Stimulated activated CD4-positive, alpha-beta T cell treated with anti-CD3 and anti-CD28 coated beads, Interleukin-2, amount 100 ng/mL, for 24 hours (primary cell): ENCODE data around the gene IL13.

ENCODE experiments used
- DNase-seq, 2 donors: peaks; one replicate each; pipeline ENCODE4 v3.0.0-alpha.2; 2020

IL13 gene

DNA sequence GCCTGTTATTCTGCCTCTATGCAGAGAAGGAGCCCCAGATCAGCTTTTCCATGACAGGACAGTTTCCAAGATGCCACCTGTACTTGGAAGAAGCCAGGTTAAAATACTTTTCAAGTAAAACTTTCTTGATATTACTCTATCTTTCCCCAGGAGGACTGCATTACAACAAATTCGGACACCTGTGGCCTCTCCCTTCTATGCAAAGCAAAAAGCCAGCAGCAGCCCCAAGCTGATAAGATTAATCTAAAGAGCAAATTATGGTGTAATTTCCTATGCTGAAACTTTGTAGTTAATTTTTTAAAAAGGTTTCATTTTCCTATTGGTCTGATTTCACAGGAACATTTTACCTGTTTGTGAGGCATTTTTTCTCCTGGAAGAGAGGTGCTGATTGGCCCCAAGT lies 15.5 kb downstream of the IL13 start:
- no peak for DNase-seq

DNA sequence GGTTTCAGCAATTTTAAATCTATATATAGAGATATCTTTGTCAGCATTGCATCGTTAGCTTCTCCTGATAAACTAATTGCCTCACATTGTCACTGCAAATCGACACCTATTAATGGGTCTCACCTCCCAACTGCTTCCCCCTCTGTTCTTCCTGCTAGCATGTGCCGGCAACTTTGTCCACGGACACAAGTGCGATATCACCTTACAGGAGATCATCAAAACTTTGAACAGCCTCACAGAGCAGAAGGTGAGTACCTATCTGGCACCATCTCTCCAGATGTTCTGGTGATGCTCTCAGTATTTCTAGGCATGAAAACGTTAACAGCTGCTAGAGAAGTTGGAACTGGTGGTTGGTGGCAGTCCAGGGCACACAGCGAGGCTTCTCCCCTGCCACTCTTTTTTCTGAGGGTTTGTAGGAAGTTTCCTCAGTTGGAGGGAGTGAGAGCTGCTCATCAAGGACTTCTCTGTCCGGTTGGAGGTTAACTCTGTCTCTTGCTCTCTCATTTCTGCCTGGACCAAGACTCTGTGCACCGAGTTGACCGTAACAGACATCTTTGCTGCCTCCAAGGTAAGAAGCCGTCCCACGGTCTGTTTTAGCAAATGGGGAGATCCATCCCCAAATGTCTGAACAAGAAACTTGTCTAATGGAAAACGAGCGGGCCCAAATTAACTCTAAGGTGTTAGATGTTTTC lies 16.1 kb downstream of the IL13 start, which contains the start of gene IL4:
Gene IL4, plus strand, starts transcription at position 51 of the 692 bp plus-strand sequence. Its CDS starts 62 bp downstream, at position 113.
- DNase-seq: peak in 1 of 2 donors; percentile 14

DNA sequence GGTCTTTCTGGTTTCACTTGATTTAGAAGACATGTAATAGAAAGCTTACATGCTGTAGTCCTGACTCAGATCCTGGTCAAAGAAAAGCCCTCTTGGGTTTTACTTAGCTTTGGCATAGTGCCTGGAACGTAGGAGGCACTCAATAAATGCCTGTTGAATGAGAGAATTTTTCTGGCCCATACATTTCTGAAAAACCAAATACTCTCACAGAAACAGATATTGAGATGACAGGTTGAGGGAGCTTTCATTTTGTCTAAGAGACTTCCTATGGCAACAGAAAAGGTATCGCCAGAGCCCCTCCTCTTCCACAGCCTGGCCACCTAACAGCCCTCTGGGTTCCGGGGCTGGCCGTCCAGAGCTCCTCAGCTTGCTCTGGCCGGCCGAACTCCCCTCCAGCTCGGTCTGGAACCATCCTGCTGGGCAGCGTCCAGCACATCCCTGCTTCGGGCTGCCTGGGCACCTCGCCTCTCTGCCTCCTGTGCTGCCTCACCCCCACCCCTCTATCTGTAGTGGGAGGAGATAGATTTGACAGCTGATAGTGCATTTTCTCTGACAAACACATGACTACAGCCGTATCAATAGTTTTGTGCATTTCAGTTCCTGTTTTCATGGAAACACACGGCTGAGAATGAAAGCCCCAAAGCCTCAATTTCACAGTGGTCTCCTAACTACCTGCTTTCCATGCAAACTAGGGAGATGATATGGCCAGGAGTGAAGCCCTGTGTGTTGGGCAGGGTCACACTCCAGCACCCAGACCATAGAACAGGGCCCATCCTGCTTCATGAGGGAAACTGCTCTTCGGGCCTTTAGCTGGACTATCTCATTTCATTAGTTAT lies 16.9 kb downstream of the IL13 start:
- DNase-seq: peak in 1 of 2 donors; percentile 17

DNA sequence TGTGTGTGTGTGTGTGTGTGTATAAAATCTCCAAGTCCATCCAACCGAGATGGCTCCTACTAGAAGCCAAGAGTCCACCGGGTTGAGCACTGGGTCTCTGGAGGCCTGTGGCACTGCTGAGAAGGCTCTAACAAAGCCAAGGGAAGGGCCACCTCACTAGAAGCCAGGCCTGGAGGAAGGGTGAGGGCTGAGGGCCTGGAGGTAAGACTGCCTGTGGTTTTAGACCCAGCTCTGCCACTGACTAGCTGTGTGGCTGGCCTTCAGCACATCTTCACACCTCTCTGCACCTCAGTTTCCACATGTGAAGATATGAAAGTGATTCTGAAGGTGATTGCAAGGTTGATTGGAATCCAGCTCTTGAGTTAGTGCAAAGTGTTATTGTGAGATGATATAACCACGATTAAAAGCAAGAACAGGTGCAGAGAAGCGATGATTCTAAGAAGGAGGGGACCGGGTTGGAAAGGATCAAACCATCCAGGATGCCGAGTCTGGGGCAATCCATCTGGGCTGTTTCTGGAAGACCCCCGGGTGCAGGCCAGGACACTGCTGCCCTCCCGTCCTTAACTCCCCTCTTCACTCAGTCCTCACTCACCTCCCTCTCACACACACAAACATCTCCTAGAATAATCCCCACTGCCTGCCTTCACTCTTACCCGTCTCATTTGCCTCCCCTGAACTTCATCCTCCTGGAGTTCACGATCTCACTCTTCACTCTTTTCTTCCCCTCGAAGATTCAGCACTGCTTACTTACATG lies 18.1 kb downstream of the IL13 start:
- peak in 1 of 2 donors; percentile 11 for DNase-seq

GRCh38 chr5:132677191-132677590 lies 19.2 kb downstream of the IL13 start:
- DNase-seq: no peak

- DNase-seq: no peak
These were observed 19.9 kb downstream of the IL13 start for GRCh38 chr5:132677682-132678400.

GRCh38 chr5:132678735-132679134 lies 20.8 kb downstream of the IL13 start:
- no peak for DNase-seq

DNA sequence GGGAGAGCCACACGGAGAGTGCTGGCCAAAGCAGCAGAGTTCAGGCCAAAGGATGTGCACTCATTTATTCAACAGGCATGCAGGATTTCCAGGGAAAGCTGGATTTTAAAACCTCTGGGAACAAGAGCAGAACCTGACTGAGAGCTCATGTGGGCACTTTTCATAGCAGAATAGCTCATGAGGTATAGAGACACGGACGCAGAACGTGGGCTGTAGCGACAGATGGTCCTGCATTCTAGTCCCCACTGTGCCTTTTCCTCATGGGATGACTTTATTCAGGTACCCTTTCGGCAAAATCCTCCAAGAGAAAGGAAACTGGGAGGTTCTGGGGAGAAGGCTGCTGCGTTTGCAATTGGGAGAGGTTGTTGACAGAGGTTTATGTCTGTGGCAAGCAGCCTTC lies 21.2 kb downstream of the IL13 start:
- no peak for DNase-seq

DNA sequence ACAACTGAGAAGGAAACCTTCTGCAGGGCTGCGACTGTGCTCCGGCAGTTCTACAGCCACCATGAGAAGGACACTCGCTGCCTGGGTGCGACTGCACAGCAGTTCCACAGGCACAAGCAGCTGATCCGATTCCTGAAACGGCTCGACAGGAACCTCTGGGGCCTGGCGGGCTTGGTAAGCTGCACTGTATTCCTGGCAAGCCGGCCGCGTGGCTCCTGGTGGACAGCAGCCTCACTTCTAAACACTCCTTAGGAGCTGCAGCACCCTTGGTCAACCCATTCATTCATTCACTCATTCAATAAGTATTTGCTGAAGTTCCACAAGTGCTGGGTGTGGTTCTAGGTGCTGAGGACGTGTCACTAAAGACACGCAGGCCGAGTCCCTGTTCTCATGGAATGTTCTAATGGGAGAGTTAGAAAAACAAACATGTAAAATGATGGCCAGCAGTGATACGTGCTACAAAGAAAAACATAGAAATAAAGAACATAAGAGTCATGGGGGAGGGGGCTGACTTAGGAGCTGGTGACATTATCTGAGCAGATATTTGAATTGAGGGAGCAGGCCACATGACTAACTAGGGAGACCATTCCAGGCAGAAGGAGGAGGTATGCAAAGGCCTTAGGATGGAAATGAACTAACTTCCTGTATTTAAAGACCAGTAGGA lies 21.9 kb downstream of the IL13 start:
- no peak for DNase-seq

DNA sequence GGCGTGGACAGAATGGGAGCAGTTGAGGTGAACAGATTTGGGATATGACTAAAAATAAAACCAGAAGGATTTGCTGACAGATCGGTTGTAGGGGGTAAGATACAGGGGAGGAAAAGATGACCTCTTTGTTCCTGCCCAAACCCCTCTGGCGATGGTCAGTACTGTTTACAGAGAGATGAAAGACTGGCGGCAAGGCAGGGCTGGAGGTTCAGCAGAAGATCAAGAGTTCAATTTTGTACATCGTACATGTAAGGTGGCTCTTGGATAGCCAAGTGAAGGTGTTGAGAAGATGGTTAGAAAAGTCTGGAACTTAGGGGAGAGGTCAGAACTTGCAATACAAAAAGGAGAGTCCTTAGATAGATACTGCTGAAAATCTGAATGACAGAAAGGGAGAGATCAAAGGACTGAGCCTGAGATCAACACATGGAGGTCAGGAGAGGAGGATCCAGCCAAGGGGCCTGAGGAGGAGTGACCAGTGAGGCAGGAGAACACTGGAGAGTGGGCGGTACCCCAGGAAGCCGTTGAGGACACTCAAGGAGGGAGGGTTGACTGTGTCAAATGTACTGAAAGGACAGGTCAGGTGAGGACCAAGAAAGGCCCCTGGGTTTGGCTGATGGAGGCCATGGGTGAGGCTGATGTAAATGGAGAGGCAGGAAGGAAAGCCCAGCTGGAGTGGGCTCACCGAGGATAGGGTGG lies 23.0 kb downstream of the IL13 start:
- DNase-seq: no peak

GRCh38 chr5:132681476-132681831 lies 23.5 kb downstream of the IL13 start:
- DNase-seq: no peak

DNA sequence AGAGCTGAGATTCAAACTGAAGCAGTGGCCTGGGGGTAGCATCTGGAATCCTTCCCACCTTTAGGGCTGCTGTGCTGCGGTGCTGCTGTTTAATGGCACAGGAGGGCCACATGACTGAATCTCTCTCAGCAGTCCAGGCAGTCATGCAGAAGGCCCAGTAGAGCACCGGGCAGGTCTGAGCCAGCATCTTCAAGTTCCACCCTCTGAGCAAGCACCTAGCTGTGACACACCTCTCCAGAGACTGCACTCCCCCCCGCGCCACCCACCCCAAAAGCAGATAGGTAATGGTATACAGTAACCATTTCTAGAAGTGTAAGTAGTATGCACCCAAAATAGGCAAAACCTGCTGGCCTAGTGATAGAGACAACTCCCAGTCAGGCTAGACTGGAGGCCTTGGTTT lies 24.0 kb downstream of the IL13 start:
- DNase-seq: no peak

DNA sequence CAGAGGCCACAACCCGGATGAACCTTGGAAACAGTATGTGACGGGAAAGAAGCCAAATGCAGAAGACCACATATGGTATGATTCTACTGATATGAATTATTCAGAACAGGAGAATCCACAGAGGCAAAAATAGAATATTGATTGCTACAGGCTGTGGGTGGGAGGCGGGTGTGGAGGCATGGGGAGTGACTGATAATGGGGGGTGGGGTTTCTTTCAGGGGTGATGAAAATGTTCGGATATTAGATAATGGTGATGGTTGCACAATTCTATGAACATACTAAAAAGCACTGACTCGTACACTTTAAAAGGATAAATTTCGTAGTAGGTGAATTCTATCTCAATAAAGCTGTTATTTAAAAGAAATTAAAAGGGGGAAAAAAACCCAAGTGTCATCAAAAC lies 26.5 kb downstream of the IL13 start:
- no peak for DNase-seq

GRCh38 chr5:132684922-132685720 lies 27.1 kb downstream of the IL13 start:
- DNase-seq: no peak

GRCh38 chr5:132686193-132686592 lies 28.2 kb downstream of the IL13 start:
- DNase-seq: no peak

GRCh38 chr5:132687995-132688394 lies 30.0 kb downstream of the IL13 start:
- peak in 1 of 2 donors; percentile 24 for DNase-seq

DNA sequence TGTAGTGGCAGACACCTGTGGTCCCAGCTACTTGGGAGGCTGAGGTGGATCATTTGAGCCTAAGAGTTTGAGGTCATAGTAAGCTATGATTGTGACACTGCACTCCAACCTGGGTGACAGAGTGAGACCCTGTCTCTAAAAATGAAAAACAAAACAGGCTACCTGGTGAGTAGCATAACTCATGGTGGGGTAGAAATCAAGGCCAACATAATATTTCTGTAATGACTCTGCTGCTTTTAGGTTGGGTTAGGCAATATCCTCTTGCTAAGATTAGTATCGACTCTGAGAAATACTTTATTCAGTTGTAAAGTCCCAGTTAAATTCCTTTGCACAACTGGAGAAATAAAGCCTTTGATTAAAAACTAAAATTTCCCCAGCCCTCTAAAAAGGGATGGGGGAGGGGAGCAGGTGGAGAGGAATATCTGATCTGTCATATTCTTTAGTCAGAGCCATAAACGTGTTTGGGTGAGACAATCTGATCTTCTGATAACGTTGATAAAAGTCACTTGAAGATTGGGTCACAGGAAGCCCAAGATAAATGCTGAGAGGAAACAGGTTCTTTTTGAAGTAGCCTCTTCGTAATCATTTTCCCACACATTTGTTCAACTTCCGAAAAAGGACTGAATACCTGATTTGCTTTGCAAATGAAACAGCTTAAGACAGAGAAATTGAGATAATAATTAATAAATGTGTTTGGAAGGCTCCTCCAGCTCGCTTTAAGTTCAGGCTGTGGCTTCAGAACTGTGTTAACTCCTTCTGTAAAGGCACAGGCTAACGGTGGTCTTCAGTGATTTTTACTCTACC lies 30.8 kb downstream of the IL13 start:
- peak in 1 of 2 donors; percentile 32 for DNase-seq

- DNase-seq: no peak
These were observed 31.5 kb downstream of the IL13 start for GRCh38 chr5:132689513-132689912.

- DNase-seq: no peak
These were observed 32.2 kb downstream of the IL13 start for GRCh38 chr5:132690156-132690555.
